Endothelial cell of umbilical vein (primary cell): Measurements from ENCODE around the gene DGUOK. TPM values are rescaled to one million over a fixed set of nuclear protein-coding genes. Genes with fewer than 3 reads are reported as not detected.

Source experiments
- BruUV-seq: library from RNA; stranded (reverse); fragments of 400-500 nt; replicated peaks from 2 replicates; lab custom pipeline; 2021; lab: Mats Ljungman, UMichigan
- CTCF ChIA-PET: fragments of 300-600, 350-600 bp; sonication (Branson Sonifier 250); formaldehyde crosslinking; loops from one replicate; lab custom pipeline; 2021; ENCODE audit warnings: antibody characterized with exemption, inconsistent platforms; lab: Charles Lee
- POLR2A ChIA-PET: fragments of 300-600, 350-600 bp; sonication (Branson Sonifier 250); formaldehyde crosslinking; loops from one replicate; lab custom pipeline; 2021; ENCODE audit warnings: antibody characterized with exemption, inconsistent platforms; lab: Charles Lee
- DNase-seq: peaks from one replicate; pipeline ENCODE4 v3.0.0-alpha.2; 2011; ENCODE audit warnings: low read depth, low spot score
- FAIRE-seq: peaks from 2 replicates; lab custom pipeline; 2011; peaks lifted over from hg19 to GRCh38; lab: Jason Lieb, UNC
- H2AFZ ChIP-seq: 2 replicates; pipeline ENCODE4 v1.6.0; 2012; ENCODE audit warnings: low read depth, low read length, control low read depth, inconsistent platforms
- H3K27ac ChIP-seq: 2 replicates; pipeline ENCODE4 v1.5.1; 2011; ENCODE audit warnings: low read depth, mild to moderate bottlenecking, control low read depth, low read length, moderate library complexity; ENCODE audit not compliant: insufficient read depth
- H3K27me3 ChIP-seq, 2 experiments: 2 replicates each; pipeline versions ENCODE4 v1.6.0 to v1.6.1; 2011; ENCODE audit warnings: low read length in 2 of 2, mixed read lengths in 1 of 2; ENCODE audit not compliant: control insufficient read depth in 2 of 2, insufficient read depth in 2 of 2
- H3K36me3 ChIP-seq, 2 experiments: 2 replicates in 1 of 2; 3 replicates in 1 of 2; pipeline ENCODE4 v1.5.1; 2011; ENCODE audit warnings: low read length in 2 of 2, mild to moderate bottlenecking in 1 of 2, moderate library complexity in 1 of 2; ENCODE audit not compliant: control insufficient read depth in 2 of 2, insufficient read depth in 2 of 2; ENCODE audit errors: extremely low read depth in 1 of 2
- H3K4me1 ChIP-seq: 3 replicates; pipeline ENCODE4 v1.5.1; 2011; ENCODE audit warnings: mild to moderate bottlenecking, low read length; ENCODE audit not compliant: control insufficient read depth, insufficient read depth; ENCODE audit errors: extremely low read depth
- H3K4me2 ChIP-seq: 2 replicates; pipeline ENCODE4 v1.6.1; 2011; ENCODE audit warnings: low read length, control low read depth, mixed read lengths; ENCODE audit not compliant: insufficient read depth
- H3K4me3 ChIP-seq, 3 experiments: fragments of 200-600 bp in 1 of 3; sonication (generic), shearing (Covaris generic) in 1 of 3; replicated peaks in 1 of 3; 2 replicates each; pipeline ENCODE4 v1.5.1; 2011 to 2016; ENCODE audit warnings: control low read depth in 3 of 3, low read length in 3 of 3, mild to moderate bottlenecking in 2 of 3, inconsistent platforms in 1 of 3, low read depth in 1 of 3, moderate library complexity in 1 of 3; ENCODE audit not compliant: insufficient read depth in 1 of 3
- H3K79me2 ChIP-seq: 2 replicates; pipeline ENCODE4 v1.6.0; 2012; ENCODE audit warnings: low read length, inconsistent platforms; ENCODE audit not compliant: control insufficient read depth, insufficient read depth
- H3K9ac ChIP-seq: replicated peaks from 2 replicates; pipeline ENCODE3; 2011; ENCODE audit warnings: low read length, control low read depth; ENCODE audit not compliant: insufficient read depth; ENCODE audit errors: extremely low read depth
- H3K9me1 ChIP-seq: replicated peaks from 3 replicates; pipeline ENCODE4 v1.6.0; 2011; ENCODE audit warnings: mild to moderate bottlenecking, low read length; ENCODE audit not compliant: control insufficient read depth, insufficient read depth; ENCODE audit errors: extremely low read depth
- H3K9me3 ChIP-seq: replicated peaks from 2 replicates; pipeline ENCODE4 v1.5.1; 2012; ENCODE audit warnings: low read length, inconsistent platforms; ENCODE audit not compliant: control insufficient read depth, insufficient read depth
- H4K20me1 ChIP-seq: replicated peaks from 2 replicates; pipeline ENCODE3; 2011; ENCODE audit warnings: mild to moderate bottlenecking, low read length; ENCODE audit not compliant: control insufficient read depth, insufficient read depth; ENCODE audit errors: extremely low read depth
- CTCF ChIP-seq, 2 donors: IDR thresholded peaks; 1 replicate in 1 of 2; 2 replicates in 1 of 2; pipeline ENCODE4 v1.5.1; 2011; ENCODE audit warnings: low read length in 2 of 2, mild to moderate bottlenecking in 2 of 2, moderate library complexity in 2 of 2, control low read depth in 1 of 2, inconsistent platforms in 1 of 2, low read depth in 1 of 2; ENCODE audit not compliant: insufficient read depth in 1 of 2; ENCODE audit errors: extremely low read depth in 1 of 2
- EZH2 ChIP-seq: IDR thresholded peaks from 2 replicates; pipeline ENCODE4 v1.6.1; 2012; ENCODE audit warnings: borderline replicate concordance, low read depth, mild to moderate bottlenecking, moderate library complexity, low read length, inconsistent platforms; ENCODE audit not compliant: severe bottlenecking
- FOS ChIP-seq: IDR thresholded peaks from 2 replicates; pipeline ENCODE4 v1.6.1; 2011; ENCODE audit warnings: mild to moderate bottlenecking, low read length, moderate library complexity, borderline replicate concordance; ENCODE audit not compliant: insufficient read depth
- GATA2 ChIP-seq: IDR thresholded peaks from 2 replicates; pipeline ENCODE4 v1.7.0; 2011; ENCODE audit warnings: low read depth, mild to moderate bottlenecking, moderate library complexity, mixed read lengths, low read length; ENCODE audit not compliant: insufficient read length, insufficient read depth
- JUN ChIP-seq: IDR thresholded peaks from 2 replicates; pipeline ENCODE4 v1.6.1; 2011; ENCODE audit warnings: borderline replicate concordance, low read depth; ENCODE audit not compliant: insufficient read length, insufficient read depth
- MAX ChIP-seq: IDR thresholded peaks from 2 replicates; pipeline ENCODE4 v1.6.1; 2011; ENCODE audit not compliant: insufficient read depth, insufficient read length
- MYC ChIP-seq: IDR thresholded peaks from one replicate; pipeline ENCODE4 v1.6.1; 2011; ENCODE audit warnings: mild to moderate bottlenecking, low read depth, low read length
- POLR2A ChIP-seq: IDR thresholded peaks from 2 replicates; pipeline ENCODE4 v1.6.1; 2012; ENCODE audit warnings: low read depth, mild to moderate bottlenecking, control low read depth, low read length
- POLR2AphosphoS5 ChIP-seq: IDR thresholded peaks from 2 replicates; pipeline ENCODE4 v1.6.1; 2012; ENCODE audit warnings: low read depth, mild to moderate bottlenecking, control low read depth, low read length, moderate library complexity; ENCODE audit not compliant: insufficient read depth
- dilution Hi-C: fragments of 300-500 bp; cut with MboI; formaldehyde crosslinking; loops from one replicate; pipeline ENCODE4 v1.15.0; 2019; ENCODE audit warnings: low sequenced_read_pairs; ENCODE audit not compliant: extremely low pct_ligation_motif_present
- intact Hi-C: fragments of 100-400 bp; cut with micrococcal nuclease; formaldehyde crosslinking; loops from one replicate; pipeline ENCODE4 v1.10.0; 2022
- polyA plus RNA-seq, 4 experiments: library from polyadenylated mRNA; depleted of rRNA in 3 of 4; stranded (reverse) in 3 of 4; unstranded in 1 of 4; fragments of >200 nt; gene quantifications; 2 replicates each; pipeline versions ENCODE4 v1.2.1 to v1.2.3, GENCODE V29; 2011 to 2012; ENCODE audit warnings: missing spikeins in 1 of 4
- total RNA-seq: library from RNA; stranded (reverse); gene quantifications from 2 replicates; pipeline ENCODE4 v1.2.3, GENCODE V29; 2021

The DGUOK gene
- total and polyA plus RNA-seq, 2 donors (not counting 3 experiments of a cell fraction or from before 2014, with no cell fraction given) = 51.8 to 77.5 TPM

GRCh38 chr2:73984203-73984921 is 57.7 kb downstream of the DGUOK start, which contains the start of gene TET3:
TSS of gene TET3 (plus strand) at chr2:73984910. CDS start at chr2:73986404, 1,494 bp downstream.
- ChIA-PET CTCF (interaction anchor here (1.5 kb wide), 1 partner anchor 156 kb away, joined by 3 read pairs; the partner anchor contains the start of gene STAMBP), POLR2A (no interaction called here)
- Histone ChIP-seq H3K27me3 (no peaks in the 10 kb centered on the region), H3K27ac (peak within 1 kb of the TSS; percentile 49), H2AFZ (peak within 1 kb of the TSS; percentile 71), H3K79me2 (peaks cover 33% of the 10 kb centered on the region), H3K9ac (peak within 1 kb of the TSS; percentile 87), H3K36me3 (peaks cover 0 to 8% of the 10 kb centered on the region in 2 experiments), H3K4me2 (peak within 1 kb of the TSS; percentile 85), H3K9me1 (no peaks in the 10 kb centered on the region), H4K20me1 (no peaks in the 10 kb centered on the region), H3K4me1 (peaks cover 46% of the 10 kb centered on the region), H3K9me3 (no peaks in the 10 kb centered on the region), H3K4me3 (peak within 1 kb of the TSS; percentile 44 to 69 (median 66))
- DNase-seq (no peak), FAIRE-seq (no peak)
- TF ChIP-seq MYC (peak; percentile 61), MAX (no peak), GATA2 (no peak), POLR2A (no peak), POLR2AphosphoS5 (peak; percentile 10), FOS (no peak)
- no TSS peak for BruUV-seq
- dilution Hi-C loops (no loop called here), intact Hi-C loops (loop anchor here (1.0 to 10.0 kb wide), 3 partner anchors 58 to 160 kb away; partner anchors contain the start of genes BOLA3, DGUOK and STAMBP)

GRCh38 chr2:73984922-73985307 is 58.2 kb downstream of the DGUOK start:
- FAIRE-seq (no peak), DNase-seq (no peak)
- dilution Hi-C loops (no loop called here), intact Hi-C loops (loop anchor here (1.0 to 10.0 kb wide), 3 partner anchors 58 to 160 kb away; partner anchors contain the start of genes BOLA3, DGUOK and STAMBP)
- peak overlapping the region; percentile 67 for H3K9ac ChIP-seq
- H3K4me2 ChIP-seq = no peak overlapping the region
- H3K27ac ChIP-seq = no peak overlapping the region
- H3K9me3 ChIP-seq = no peaks in the 10 kb centered on the region
- H3K36me3 ChIP-seq = peaks cover 0 to 8% of the 10 kb centered on the region in 2 experiments
- ChIA-PET CTCF (interaction anchor here (1.5 kb wide), 1 partner anchor 156 kb away, joined by 3 read pairs; the partner anchor contains the start of gene STAMBP), POLR2A (no interaction called here)
- no peak overlapping the region for H2AFZ ChIP-seq
- no peaks in the 10 kb centered on the region for H3K9me1 ChIP-seq
- peak overlapping the region in 1 of 3 experiments; percentile 66 for H3K4me3 ChIP-seq
- H3K27me3 ChIP-seq = no peaks in the 10 kb centered on the region
- H3K79me2 ChIP-seq = peaks cover 37% of the 10 kb centered on the region
- no TSS peak for BruUV-seq
- no peaks in the 10 kb centered on the region for H4K20me1 ChIP-seq
- TF ChIP-seq FOS = no peak
- no peak for TF ChIP-seq EZH2
- TF ChIP-seq MAX = no peak
- no peak for TF ChIP-seq MYC
- TF ChIP-seq POLR2AphosphoS5 = no peak
- no peak for TF ChIP-seq CTCF (IDR thresholded peaks at IDR 0.05; ENCODE audit: extremely low read depth in 1 of 2, insufficient read depth in 1 of 2, low read depth in 1 of 2, low read length in 2 of 2)
- TF ChIP-seq GATA2 = no peak
- no peak for TF ChIP-seq JUN
- TF ChIP-seq POLR2A = no peak
- H3K4me1 ChIP-seq = peaks cover 41% of the 10 kb centered on the region
